ENCODE measurements around the gene CHST10.
A peak's percentile ranks its signal among the peaks of the same experiment; 100 is the strongest.
"Not testable (repeated sequence)": the region's sequence is repeated elsewhere in the genome, so short reads cannot be mapped to it uniquely, and the experiment has no call there.

CHST10 gene

DNA sequence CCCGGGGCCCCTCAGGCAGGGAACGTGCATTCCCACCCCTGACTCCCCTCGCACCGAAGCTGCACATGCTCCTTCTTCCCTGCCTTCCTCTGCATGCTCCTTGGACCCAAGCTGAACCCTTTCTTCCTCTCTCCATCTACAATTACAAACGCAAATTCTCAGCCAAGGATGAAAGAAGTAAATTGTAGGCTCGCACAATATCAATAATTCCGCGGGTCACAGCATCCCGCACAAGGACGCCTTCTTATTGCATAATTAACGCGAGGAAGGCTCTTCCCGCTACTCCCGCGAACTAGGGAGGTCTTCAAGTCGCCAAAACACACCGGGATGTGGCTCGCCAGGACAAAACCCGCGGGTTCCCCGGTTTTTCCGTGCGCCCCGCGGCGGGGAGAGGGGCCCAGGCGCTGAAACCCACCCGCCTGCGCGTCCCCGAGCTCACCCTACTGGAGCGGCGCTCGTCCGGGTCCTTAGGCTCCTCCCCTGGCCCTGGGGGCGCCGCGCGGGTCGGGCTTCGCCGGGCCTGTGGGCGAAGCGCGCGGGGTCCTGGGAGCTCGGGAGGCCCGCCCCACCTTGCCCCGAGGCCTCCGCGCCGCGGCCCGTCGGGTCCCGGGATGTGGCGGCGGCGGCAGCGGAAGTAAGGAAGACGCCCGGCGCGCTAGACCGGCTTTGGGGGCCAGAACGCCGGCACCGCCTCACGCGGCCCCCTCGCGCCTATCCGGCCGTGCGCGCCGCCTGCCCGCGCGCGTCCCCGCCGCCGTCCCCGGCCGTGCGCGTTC, at the start of gene CHST10:
TSS of gene CHST10 (minus strand) at position 734 of the 776 bp plus-strand sequence. CDS start 10,993 bp downstream, outside the sequence.
- Histone ChIP-seq H3K27ac (ENCODE audit: low read depth, low read length) (no peak within 1 kb of the TSS), H3K27me3 (ENCODE audit: insufficient read depth, low read length) (no peaks in the 10 kb centered on the region), H3K4me3 (ENCODE audit: low read depth, low read length) (peak within 1 kb of the TSS; percentile 89), H3K79me2 (ENCODE audit: control insufficient read depth, insufficient read depth, low read length, unreplicated experiment) (peaks cover 6% of the 10 kb centered on the region), H3K4me1 (ENCODE audit: control insufficient read depth, insufficient read depth, low read length, unreplicated experiment) (peaks cover 6% of the 10 kb centered on the region), H3K36me3 (ENCODE audit: insufficient read depth, low read length) (no peaks in the 10 kb centered on the region), H2AFZ (ENCODE audit: low read length, unreplicated experiment) (peak within 1 kb of the TSS; percentile 98)

DNA sequence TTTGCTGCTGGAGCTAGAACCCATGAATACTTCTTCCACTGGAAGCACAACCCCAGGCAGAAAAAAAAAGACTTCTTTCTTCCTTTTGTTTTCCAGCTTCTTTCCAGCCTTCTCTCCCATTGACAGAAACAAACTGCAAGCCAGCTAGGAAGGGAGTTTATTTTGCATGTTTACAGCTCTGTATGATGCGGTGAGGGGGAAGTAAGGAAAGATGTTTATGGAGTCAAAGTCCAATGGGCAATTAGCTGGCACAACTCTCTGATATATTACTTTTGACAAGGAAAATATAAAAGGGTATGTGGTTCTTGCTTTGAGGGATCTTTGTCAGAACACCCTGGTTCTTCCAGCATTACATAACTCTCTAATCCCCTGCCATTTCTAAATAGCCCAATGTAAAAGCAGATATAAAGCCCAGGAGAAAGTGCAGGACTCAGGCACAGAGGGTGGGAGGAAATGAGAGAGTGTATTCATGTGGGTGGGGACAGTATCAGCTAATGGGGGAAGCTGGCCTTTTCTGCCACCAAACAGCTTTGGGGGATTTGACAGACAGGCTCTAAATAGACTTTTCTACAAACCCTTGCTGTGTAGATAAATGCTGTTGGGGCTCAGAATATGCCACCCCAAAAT, 43.5 kb upstream of the CHST10 start:
- Histone ChIP-seq H3K4me1 (ENCODE audit: control insufficient read depth, insufficient read depth, low read length, unreplicated experiment) (no peaks in the 10 kb centered on the region), H3K4me3 (ENCODE audit: low read depth, low read length) (no peak overlapping the region), H2AFZ (ENCODE audit: low read length, unreplicated experiment) (no peak overlapping the region), H3K36me3 (ENCODE audit: insufficient read depth, low read length) (no peaks in the 10 kb centered on the region), H3K27me3 (ENCODE audit: insufficient read depth, low read length) (peaks cover 47% of the 10 kb centered on the region), H3K27ac (ENCODE audit: low read depth, low read length) (no peak overlapping the region), H3K79me2 (ENCODE audit: control insufficient read depth, insufficient read depth, low read length, unreplicated experiment) (no peaks in the 10 kb centered on the region)

DNA sequence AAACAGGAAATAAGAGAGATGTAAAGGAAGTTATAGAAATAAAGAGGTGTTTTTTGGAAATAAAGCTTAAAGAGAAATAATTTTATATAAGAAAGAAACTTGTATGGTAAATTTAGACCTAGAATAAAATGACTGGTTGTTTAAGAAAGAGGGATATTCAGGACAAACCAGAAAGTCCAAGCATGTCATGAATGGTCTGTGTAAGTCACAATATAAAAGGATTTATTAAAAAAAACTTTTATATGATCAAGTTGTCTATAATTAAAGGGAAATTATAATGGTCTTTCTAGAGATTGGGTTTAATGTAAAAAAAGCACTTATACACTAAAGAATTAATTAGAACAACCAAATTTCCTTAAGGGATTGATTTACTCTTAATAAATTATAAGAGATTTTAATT, 38.9 kb upstream of the CHST10 start:
- H3K36me3 ChIP-seq (ENCODE audit: insufficient read depth, low read length); H3K27ac ChIP-seq (ENCODE audit: low read depth, low read length); H2AFZ ChIP-seq (ENCODE audit: low read length, unreplicated experiment); H3K4me3 ChIP-seq (ENCODE audit: low read depth, low read length); H3K79me2 ChIP-seq (ENCODE audit: control insufficient read depth, insufficient read depth, low read length, unreplicated experiment); H3K4me1 ChIP-seq (ENCODE audit: control insufficient read depth, insufficient read depth, low read length, unreplicated experiment): not testable (repeated sequence)
- H3K27me3 ChIP-seq (ENCODE audit: insufficient read depth, low read length), result peaks cover 28% of the 10 kb centered on the region

DNA sequence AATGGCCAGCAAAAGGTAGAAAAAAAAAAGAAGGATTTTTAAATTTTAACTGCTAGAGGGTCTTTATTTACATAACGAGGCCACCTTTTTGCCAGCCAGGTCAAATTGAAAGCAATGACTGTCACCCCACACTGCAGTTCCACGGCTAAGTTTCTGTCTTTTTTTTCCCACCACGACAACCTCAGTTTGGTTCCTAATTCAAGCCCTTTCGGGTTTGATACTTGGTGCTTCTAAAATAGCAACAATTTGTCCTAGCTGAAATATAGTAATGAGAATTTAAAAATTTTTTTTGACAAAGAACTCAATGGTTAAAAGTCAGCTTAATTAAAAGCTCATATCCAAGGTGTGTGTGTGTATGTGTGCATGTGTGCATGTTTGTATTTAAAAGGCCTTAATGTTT, 36.4 kb upstream of the CHST10 start:
- no peak overlapping the region for H3K27ac ChIP-seq (ENCODE audit: low read depth, low read length)
- no peak overlapping the region for H2AFZ ChIP-seq (ENCODE audit: low read length, unreplicated experiment)
- H3K4me3 ChIP-seq (ENCODE audit: low read depth, low read length), result no peak overlapping the region
- H3K36me3 ChIP-seq (ENCODE audit: insufficient read depth, low read length), result no peaks in the 10 kb centered on the region
- no peaks in the 10 kb centered on the region for H3K4me1 ChIP-seq (ENCODE audit: control insufficient read depth, insufficient read depth, low read length, unreplicated experiment)
- H3K79me2 ChIP-seq (ENCODE audit: control insufficient read depth, insufficient read depth, low read length, unreplicated experiment), result no peaks in the 10 kb centered on the region
- H3K27me3 ChIP-seq (ENCODE audit: insufficient read depth, low read length), result peaks cover 42% of the 10 kb centered on the region

- Histone ChIP-seq H2AFZ (ENCODE audit: low read length, unreplicated experiment) (no peak overlapping the region), H3K4me3 (ENCODE audit: low read depth, low read length) (no peak overlapping the region), H3K4me1 (ENCODE audit: control insufficient read depth, insufficient read depth, low read length, unreplicated experiment) (no peaks in the 10 kb centered on the region), H3K27me3 (ENCODE audit: insufficient read depth, low read length) (peaks cover 62% of the 10 kb centered on the region), H3K79me2 (ENCODE audit: control insufficient read depth, insufficient read depth, low read length, unreplicated experiment) (no peaks in the 10 kb centered on the region), H3K36me3 (ENCODE audit: insufficient read depth, low read length) (no peaks in the 10 kb centered on the region), H3K27ac (ENCODE audit: low read depth, low read length) (no peak overlapping the region)
Measured at GRCh38 chr2:100451734-100452133, 34.3 kb upstream of the CHST10 start.

- Histone ChIP-seq H3K79me2 (ENCODE audit: control insufficient read depth, insufficient read depth, low read length, unreplicated experiment) (no peaks in the 10 kb centered on the region), H3K27ac (ENCODE audit: low read depth, low read length) (no peak overlapping the region), H2AFZ (ENCODE audit: low read length, unreplicated experiment) (no peak overlapping the region), H3K27me3 (ENCODE audit: insufficient read depth, low read length) (peaks cover 68% of the 10 kb centered on the region), H3K4me1 (ENCODE audit: control insufficient read depth, insufficient read depth, low read length, unreplicated experiment) (no peaks in the 10 kb centered on the region), H3K4me3 (ENCODE audit: low read depth, low read length) (no peak overlapping the region), H3K36me3 (ENCODE audit: insufficient read depth, low read length) (no peaks in the 10 kb centered on the region)
Measured at GRCh38 chr2:100451092-100451491, 33.6 kb upstream of the CHST10 start.

DNA sequence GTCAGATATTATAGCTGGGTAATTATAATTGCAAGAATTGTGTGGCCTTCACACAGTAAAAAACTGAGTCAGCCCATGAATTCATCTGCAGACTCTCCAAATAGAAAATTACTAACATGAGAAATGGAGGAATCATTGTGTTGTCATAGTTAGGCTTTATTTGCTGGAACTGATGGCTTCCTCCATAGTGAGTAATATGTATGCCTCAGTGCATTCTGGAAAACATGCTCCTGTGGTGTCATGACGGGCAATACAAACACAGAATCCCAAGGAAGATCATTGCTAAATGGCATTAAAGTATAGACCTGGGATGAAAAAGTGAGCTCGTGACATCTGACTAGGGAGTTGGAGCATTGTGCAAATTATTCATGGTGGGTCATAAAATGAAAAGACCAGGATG, 29.2 kb upstream of the CHST10 start:
- Histone ChIP-seq H3K79me2 (ENCODE audit: control insufficient read depth, insufficient read depth, low read length, unreplicated experiment) (no peaks in the 10 kb centered on the region), H3K27me3 (ENCODE audit: insufficient read depth, low read length) (peaks cover 96% of the 10 kb centered on the region), H3K36me3 (ENCODE audit: insufficient read depth, low read length) (no peaks in the 10 kb centered on the region), H3K4me1 (ENCODE audit: control insufficient read depth, insufficient read depth, low read length, unreplicated experiment) (no peaks in the 10 kb centered on the region), H3K4me3 (ENCODE audit: low read depth, low read length) (no peak overlapping the region), H3K27ac (ENCODE audit: low read depth, low read length) (no peak overlapping the region), H2AFZ (ENCODE audit: low read length, unreplicated experiment) (no peak overlapping the region)

GRCh38 chr2:100437751-100438150, 20.3 kb upstream of the CHST10 start:
- H3K27ac ChIP-seq (ENCODE audit: low read depth, low read length), result no peak overlapping the region
- H3K27me3 ChIP-seq (ENCODE audit: insufficient read depth, low read length), result peaks cover 94% of the 10 kb centered on the region
- H2AFZ ChIP-seq (ENCODE audit: low read length, unreplicated experiment), result no peak overlapping the region
- H3K4me1 ChIP-seq (ENCODE audit: control insufficient read depth, insufficient read depth, low read length, unreplicated experiment), result no peaks in the 10 kb centered on the region
- H3K36me3 ChIP-seq (ENCODE audit: insufficient read depth, low read length), result no peaks in the 10 kb centered on the region
- no peak overlapping the region for H3K4me3 ChIP-seq (ENCODE audit: low read depth, low read length)
- no peaks in the 10 kb centered on the region for H3K79me2 ChIP-seq (ENCODE audit: control insufficient read depth, insufficient read depth, low read length, unreplicated experiment)

- Histone ChIP-seq H3K36me3 (ENCODE audit: insufficient read depth, low read length) (no peaks in the 10 kb centered on the region), H3K4me3 (ENCODE audit: low read depth, low read length) (no peak overlapping the region), H3K4me1 (ENCODE audit: control insufficient read depth, insufficient read depth, low read length, unreplicated experiment) (no peaks in the 10 kb centered on the region), H3K27ac (ENCODE audit: low read depth, low read length) (no peak overlapping the region), H3K27me3 (ENCODE audit: insufficient read depth, low read length) (peaks cover 67% of the 10 kb centered on the region), H3K79me2 (ENCODE audit: control insufficient read depth, insufficient read depth, low read length, unreplicated experiment) (no peaks in the 10 kb centered on the region), H2AFZ (ENCODE audit: low read length, unreplicated experiment) (no peak overlapping the region)
Measured at GRCh38 chr2:100429726-100430125, 12.3 kb upstream of the CHST10 start.

DNA sequence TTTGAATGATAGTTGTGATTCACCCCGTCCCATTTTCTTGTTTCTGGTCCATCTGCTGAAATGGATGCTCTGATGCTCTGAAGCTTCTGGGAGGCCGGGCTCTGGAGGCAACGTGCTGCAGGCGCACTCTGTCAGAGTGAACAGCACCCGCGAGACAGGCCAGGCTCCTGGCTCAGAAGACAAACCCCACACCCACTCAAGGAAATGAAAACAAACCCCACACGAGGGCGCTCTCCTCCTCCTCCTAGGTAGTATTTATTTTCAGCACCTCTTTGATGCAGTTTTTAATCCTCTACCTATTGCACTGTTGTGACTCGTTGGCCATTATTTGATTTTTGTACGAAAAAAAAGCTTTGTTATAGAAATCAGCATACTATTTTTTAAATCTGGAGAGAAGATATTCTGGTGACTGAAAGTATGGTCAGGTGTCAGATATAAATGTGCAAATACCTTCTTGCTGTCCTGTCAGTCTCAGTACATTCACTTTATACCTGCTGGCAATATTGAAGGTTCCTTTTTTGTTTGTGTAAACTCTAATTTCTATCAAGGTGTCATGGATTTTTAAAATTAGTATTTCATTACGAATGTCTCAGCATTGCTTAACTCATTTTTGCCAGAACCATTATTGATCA, 10.3 kb upstream of the CHST10 start:
- Histone ChIP-seq H3K27me3 (ENCODE audit: insufficient read depth, low read length) (peaks cover 64% of the 10 kb centered on the region), H3K4me1 (ENCODE audit: control insufficient read depth, insufficient read depth, low read length, unreplicated experiment) (no peaks in the 10 kb centered on the region), H3K4me3 (ENCODE audit: low read depth, low read length) (no peak overlapping the region), H3K79me2 (ENCODE audit: control insufficient read depth, insufficient read depth, low read length, unreplicated experiment) (no peaks in the 10 kb centered on the region), H2AFZ (ENCODE audit: low read length, unreplicated experiment) (no peak overlapping the region), H3K36me3 (ENCODE audit: insufficient read depth, low read length) (no peaks in the 10 kb centered on the region), H3K27ac (ENCODE audit: low read depth, low read length) (no peak overlapping the region)

- no peak overlapping the region for H3K27ac ChIP-seq (ENCODE audit: low read depth, low read length)
- H3K27me3 ChIP-seq (ENCODE audit: insufficient read depth, low read length), result peaks cover 61% of the 10 kb centered on the region
- H3K4me1 ChIP-seq (ENCODE audit: control insufficient read depth, insufficient read depth, low read length, unreplicated experiment), result no peaks in the 10 kb centered on the region
- H3K4me3 ChIP-seq (ENCODE audit: low read depth, low read length), result no peak overlapping the region
- H2AFZ ChIP-seq (ENCODE audit: low read length, unreplicated experiment), result no peak overlapping the region
- no peaks in the 10 kb centered on the region for H3K36me3 ChIP-seq (ENCODE audit: insufficient read depth, low read length)
- no peaks in the 10 kb centered on the region for H3K79me2 ChIP-seq (ENCODE audit: control insufficient read depth, insufficient read depth, low read length, unreplicated experiment)
Measured at GRCh38 chr2:100427111-100427510, 9.6 kb upstream of the CHST10 start.
